GM06990 (cell line): Measurements from ENCODE around the gene BTN3A1.
"Not testable (repeated sequence)": the region's sequence is repeated elsewhere in the genome, so short reads cannot be mapped to it uniquely, and the experiment has no call there.

ENCODE experiments used
- DNase-seq: peaks from one replicate; pipeline ENCODE4 v3.0.0-alpha.2; 2011; ENCODE audit not compliant: insufficient read length; ENCODE audit errors: extremely low read depth
- H3K27me3 ChIP-seq: replicated peaks from 2 replicates; pipeline ENCODE4 v1.6.0; 2011; ENCODE audit warnings: low read length; ENCODE audit not compliant: control insufficient read depth, insufficient read depth
- H3K36me3 ChIP-seq: 2 replicates; pipeline ENCODE4 v1.5.1; 2011; ENCODE audit warnings: low read length; ENCODE audit not compliant: control insufficient read depth, insufficient read depth
- H3K4me3 ChIP-seq: replicated peaks from 2 replicates; pipeline ENCODE4 v1.5.1; 2011; ENCODE audit warnings: low read depth, mild to moderate bottlenecking, control low read depth, low read length
- TF ChIP-seq, protein P1 (sequence below): IDR thresholded peaks from 2 replicates; pipeline ENCODE4 v1.5.1; 2011; ENCODE audit warnings: low read length, control low read depth, mild to moderate bottlenecking, inconsistent platforms; ENCODE audit not compliant: insufficient read depth, poor library complexity, severe bottlenecking

Gene BTN3A1

DNA sequence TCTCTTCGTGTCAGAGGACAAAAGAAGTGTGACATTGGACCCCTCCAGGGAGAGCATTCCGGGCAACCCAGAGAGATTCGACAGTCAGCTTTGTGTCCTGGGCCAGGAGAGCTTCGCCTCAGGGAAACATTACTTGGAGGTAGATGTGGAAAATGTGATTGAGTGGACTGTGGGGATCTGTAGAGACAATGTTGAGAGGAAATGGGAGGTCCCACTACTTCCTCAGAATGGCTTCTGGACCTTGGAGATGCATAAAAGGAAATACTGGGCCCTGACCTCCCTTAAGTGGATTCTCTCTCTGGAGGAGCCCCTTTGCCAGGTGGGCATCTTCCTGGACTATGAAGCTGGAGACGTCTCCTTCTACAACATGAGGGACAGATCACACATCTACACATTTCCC, 28.7 kb downstream of the BTN3A1 start:
- no peak for DNase-seq
- H3K4me3 ChIP-seq: no peak overlapping the region
- TF ChIP-seq, protein P1, sequence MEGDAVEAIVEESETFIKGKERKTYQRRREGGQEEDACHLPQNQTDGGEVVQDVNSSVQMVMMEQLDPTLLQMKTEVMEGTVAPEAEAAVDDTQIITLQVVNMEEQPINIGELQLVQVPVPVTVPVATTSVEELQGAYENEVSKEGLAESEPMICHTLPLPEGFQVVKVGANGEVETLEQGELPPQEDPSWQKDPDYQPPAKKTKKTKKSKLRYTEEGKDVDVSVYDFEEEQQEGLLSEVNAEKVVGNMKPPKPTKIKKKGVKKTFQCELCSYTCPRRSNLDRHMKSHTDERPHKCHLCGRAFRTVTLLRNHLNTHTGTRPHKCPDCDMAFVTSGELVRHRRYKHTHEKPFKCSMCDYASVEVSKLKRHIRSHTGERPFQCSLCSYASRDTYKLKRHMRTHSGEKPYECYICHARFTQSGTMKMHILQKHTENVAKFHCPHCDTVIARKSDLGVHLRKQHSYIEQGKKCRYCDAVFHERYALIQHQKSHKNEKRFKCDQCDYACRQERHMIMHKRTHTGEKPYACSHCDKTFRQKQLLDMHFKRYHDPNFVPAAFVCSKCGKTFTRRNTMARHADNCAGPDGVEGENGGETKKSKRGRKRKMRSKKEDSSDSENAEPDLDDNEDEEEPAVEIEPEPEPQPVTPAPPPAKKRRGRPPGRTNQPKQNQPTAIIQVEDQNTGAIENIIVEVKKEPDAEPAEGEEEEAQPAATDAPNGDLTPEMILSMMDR: no peak
- no peaks in the 10 kb centered on the region for H3K27me3 ChIP-seq
- H3K36me3 ChIP-seq: peaks cover 6% of the 10 kb centered on the region

DNA sequence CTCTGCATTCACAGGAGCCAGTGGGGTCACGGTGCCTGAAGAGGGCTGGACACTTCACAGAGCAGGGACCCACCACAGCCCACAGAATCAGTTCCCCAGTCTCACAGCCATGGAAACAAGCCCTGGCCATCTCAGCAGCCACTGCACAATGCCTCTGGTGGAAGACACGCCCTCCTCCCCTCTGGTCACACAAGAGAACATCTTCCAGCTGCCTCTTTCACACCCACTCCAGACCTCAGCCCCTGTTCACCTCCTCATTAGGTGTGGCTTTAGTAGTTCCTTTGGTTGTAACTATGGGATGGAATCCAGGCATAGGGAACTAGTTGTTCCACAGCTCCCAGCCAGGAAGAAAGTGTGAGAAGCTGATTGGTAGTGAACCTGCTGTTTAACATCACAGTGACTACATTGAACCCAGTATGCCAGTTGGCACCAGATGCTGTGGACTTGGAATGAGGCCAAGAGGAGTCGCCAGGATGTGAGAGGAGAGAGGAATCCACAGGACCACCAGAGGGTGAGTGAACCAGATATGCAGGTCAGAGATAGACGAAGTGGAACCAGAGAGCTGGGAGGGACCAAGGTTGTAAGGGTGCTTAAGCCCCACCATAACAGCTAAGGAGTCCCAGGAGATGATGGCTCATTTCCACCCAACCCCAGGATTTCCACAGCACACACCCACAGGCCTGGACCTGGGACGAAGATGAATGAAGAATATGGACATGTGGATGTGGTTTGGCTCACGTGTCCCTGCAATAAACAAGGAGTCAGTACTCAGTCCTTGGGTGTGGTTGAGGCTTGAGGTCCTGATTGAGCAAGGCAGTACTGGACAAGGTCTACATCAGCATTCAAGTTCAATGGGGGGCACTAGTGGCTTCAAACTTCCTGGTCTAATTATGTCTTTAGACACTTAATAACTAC, 29.4 kb downstream of the BTN3A1 start:
- H3K36me3 ChIP-seq: peaks cover 6% of the 10 kb centered on the region
- DNase-seq: no peak
- TF ChIP-seq, protein P1: no peak
- H3K27me3 ChIP-seq: no peaks in the 10 kb centered on the region
- no peak overlapping the region for H3K4me3 ChIP-seq

DNA sequence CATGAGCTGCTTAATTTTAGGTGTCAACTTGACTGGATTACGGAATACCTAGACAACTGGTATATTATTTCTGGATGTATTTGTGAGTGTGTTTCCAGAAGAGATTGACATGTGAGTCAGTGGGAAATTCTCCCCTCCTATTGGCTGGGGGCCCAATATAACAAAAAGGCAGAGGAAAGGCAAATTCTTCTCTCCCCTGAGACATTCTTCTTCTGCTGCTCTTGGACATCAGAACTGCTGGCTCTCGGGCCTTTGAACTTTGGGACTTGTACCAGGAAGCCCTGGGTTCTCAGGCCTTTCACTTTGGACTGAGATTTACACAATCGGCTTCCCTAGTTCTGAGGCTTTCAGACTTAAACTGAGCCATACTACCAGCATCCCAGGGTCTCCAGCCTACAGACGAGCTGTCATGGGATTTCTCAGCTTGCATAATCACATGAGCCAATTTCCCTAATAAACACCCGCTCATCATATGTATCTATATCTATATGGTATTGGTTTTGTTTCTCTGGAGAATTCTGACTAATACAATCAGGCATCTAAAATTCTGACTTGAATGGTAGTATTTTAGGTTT, 30.6 kb downstream of the BTN3A1 start:
- DNase-seq: no peak
- Histone ChIP-seq H3K4me3 (no peak overlapping the region), H3K27me3 (no peaks in the 10 kb centered on the region), H3K36me3 (peaks cover 6% of the 10 kb centered on the region)
- TF ChIP-seq, protein P1: no peak

DNA sequence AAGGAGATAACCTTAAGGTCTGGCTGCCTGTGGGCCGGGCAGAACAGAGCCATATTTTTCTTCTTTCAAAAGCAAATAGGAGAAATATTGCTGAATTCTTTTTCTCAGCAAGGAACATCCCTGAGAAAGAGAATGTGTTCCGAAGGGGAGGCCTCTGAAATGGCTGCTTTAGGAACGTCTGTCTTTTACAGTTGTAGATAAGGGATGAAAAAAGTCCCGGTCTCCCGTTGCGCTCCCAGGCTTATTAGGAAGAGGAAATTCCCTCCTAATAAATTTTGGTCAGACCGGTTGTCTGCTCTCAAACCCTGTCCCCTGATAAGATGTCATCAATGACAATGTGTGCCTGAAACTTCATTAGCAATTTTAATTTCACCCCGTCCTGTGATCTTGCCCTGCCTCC, 31.6 kb downstream of the BTN3A1 start:
- not testable (repeated sequence) for H3K36me3 ChIP-seq, H3K27me3 ChIP-seq, DNase-seq, H3K4me3 ChIP-seq

DNA sequence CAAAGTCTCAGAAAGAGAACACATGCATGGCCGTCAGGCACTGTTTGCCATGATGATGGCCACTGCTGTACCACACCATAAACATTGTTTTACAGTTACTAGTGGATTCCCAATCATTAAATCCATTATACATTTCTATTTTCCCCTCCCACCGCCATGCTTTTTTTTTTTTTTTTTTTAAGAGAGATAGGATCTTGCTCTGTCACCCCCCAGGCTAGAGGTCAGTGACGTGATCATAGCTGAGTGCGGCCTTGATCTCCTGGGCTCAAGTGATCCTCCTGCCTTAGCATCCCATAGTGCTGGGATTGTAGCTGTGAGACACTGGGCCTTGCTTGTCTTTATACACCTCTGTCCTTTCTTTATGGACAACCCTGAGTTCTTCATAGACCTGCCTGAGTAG, 33.9 kb downstream of the BTN3A1 start:
- Histone ChIP-seq H3K36me3 (peaks cover 4% of the 10 kb centered on the region), H3K4me3 (no peak overlapping the region), H3K27me3 (no peaks in the 10 kb centered on the region)
- TF ChIP-seq, protein P1: no peak
- no peak for DNase-seq

DNA sequence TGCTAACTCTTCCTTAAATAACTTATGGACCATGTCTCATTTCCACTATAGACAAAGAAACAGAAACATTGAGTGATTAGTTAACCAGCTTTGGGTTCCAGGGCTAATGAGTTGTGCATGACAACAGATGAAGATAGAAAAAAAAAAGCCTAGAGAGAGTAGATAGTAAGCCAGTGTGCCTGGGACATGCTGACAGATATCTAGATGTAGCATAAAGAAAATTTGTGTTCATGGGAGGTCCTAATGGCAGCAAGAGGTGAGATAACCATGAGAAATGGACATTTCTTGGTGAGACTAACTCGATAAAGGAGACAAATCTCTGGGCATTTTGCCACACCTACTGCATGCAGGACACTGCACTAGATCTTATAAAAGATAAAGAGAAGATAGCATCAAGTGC, 35.5 kb downstream of the BTN3A1 start:
- no peaks in the 10 kb centered on the region for H3K36me3 ChIP-seq
- DNase-seq: no peak
- no peaks in the 10 kb centered on the region for H3K27me3 ChIP-seq
- H3K4me3 ChIP-seq: no peak overlapping the region
- TF ChIP-seq, protein P1: no peak
